Panc1 (cell line): ENCODE measurements around the gene LILRB1. TPM values are rescaled to one million over a fixed set of nuclear protein-coding genes. Genes with fewer than 3 reads are reported as not detected.

ENCODE experiments used
- ATAC-seq: fragments of 200-7000 bp; cut with Tn5 transposase; 2 replicates; pipeline ENCODE4 v1.9.1; 2020; ENCODE audit warnings: mild to moderate bottlenecking, moderate library complexity
- BruUV-seq: library from RNA; stranded (reverse); fragments of 400-500 nt; replicated peaks from 2 replicates; lab custom pipeline; 2021; lab: Mats Ljungman, UMichigan
- CTCF ChIA-PET: fragments of 300-600 bp; sonication (Branson Sonifier 250); formaldehyde crosslinking; loops from one replicate; lab custom pipeline; 2022; ENCODE audit warnings: antibody characterized with exemption; lab: Charles Lee
- POLR2A ChIA-PET: fragments of 300-600 bp; sonication (Branson Sonifier 250); formaldehyde crosslinking; loops from one replicate; lab custom pipeline; 2022; ENCODE audit warnings: antibody characterized with exemption; lab: Charles Lee
- DNase-seq: peaks from one replicate; pipeline ENCODE4 v3.0.0-alpha.2; 2010; ENCODE audit warnings: low read depth, low spot score
- H3K27ac ChIP-seq: 2 replicates; pipeline ENCODE4 v1.5.1; 2011; ENCODE audit warnings: mild to moderate bottlenecking, low read length, inconsistent platforms
- H3K27me3 ChIP-seq: fragments of 200-500 bp; sonication (Bioruptor generic); 2 replicates; pipeline ENCODE4 v1.6.0; 2014; ENCODE audit warnings: low read length, inconsistent platforms; ENCODE audit not compliant: control insufficient read depth, insufficient read depth
- H3K36me3 ChIP-seq: fragments of 200-500 bp; sonication (Bioruptor generic); 2 replicates; pipeline ENCODE4 v1.5.1; 2014; ENCODE audit warnings: inconsistent platforms, mild to moderate bottlenecking, low read length, moderate library complexity; ENCODE audit not compliant: control insufficient read depth, insufficient read depth
- H3K4me1 ChIP-seq: 2 replicates; pipeline ENCODE4 v1.5.1; 2011; ENCODE audit warnings: inconsistent platforms, mild to moderate bottlenecking, low read length, moderate library complexity; ENCODE audit not compliant: control insufficient read depth, insufficient read depth
- H3K4me3 ChIP-seq, 2 experiments: 2 replicates each; pipeline ENCODE4 v1.5.1; 2011 to 2012; ENCODE audit warnings: low read depth in 2 of 2, low read length in 2 of 2, mild to moderate bottlenecking in 2 of 2, inconsistent platforms in 1 of 2, moderate library complexity in 1 of 2
- H3K9me3 ChIP-seq: fragments of 200-500 bp; sonication (Bioruptor generic); 2 replicates; pipeline ENCODE4 v1.5.1; 2014; ENCODE audit warnings: low read depth, mild to moderate bottlenecking, inconsistent platforms, low read length, moderate library complexity; ENCODE audit not compliant: control insufficient read depth, insufficient read depth
- CTCF ChIP-seq: fragments of 450-650 bp; IDR thresholded peaks from 2 replicates; pipeline ENCODE4 v1.5.1; 2017; ENCODE audit warnings: mild to moderate bottlenecking
- POLR2AphosphoS5 ChIP-seq: IDR thresholded peaks from 2 replicates; pipeline ENCODE4 v1.6.1; 2012; ENCODE audit warnings: mild to moderate bottlenecking, low read depth, low read length, moderate library complexity
- SIN3A ChIP-seq: IDR thresholded peaks from 2 replicates; pipeline ENCODE4 v1.6.1; 2012; ENCODE audit warnings: low read depth, mild to moderate bottlenecking, low read length, moderate library complexity, borderline replicate concordance; ENCODE audit not compliant: insufficient read depth
- TCF7L2 ChIP-seq: IDR thresholded peaks from 2 replicates; pipeline ENCODE4 v1.6.1; 2011; ENCODE audit warnings: mild to moderate bottlenecking, low read depth, low read length, inconsistent platforms
- in situ Hi-C: cut with HindIII; loops from 2 replicates; pipeline ENCODE4 v1.10.0; 2016; ENCODE audit warnings: low sequenced_read_pairs, low pct_unique_long_range_greater_than_20kb
- intact Hi-C: fragments of 100-400 bp; cut with micrococcal nuclease; formaldehyde crosslinking; loops from one replicate; pipeline ENCODE4 v1.10.0; 2022; ENCODE audit not compliant: unreplicated experiment
- total RNA-seq: library from RNA; stranded (reverse); gene quantifications from one replicate; pipeline ENCODE4 v1.2.1, GENCODE V29; 2021; ENCODE audit not compliant: unreplicated experiment
- TF ChIP-seq, protein P1 (sequence below), 2 experiments: IDR thresholded peaks; 2 replicates each; pipeline ENCODE4 v1.6.1; 2011 to 2012; ENCODE audit warnings: low read depth in 2 of 2, control low read depth in 1 of 2, low read length in 1 of 2, mild to moderate bottlenecking in 1 of 2, moderate library complexity in 1 of 2; ENCODE audit not compliant: insufficient read depth in 1 of 2

The LILRB1 gene
- total RNA-seq, 1 experiment from 2014 or later: 0.08 TPM

DNA sequence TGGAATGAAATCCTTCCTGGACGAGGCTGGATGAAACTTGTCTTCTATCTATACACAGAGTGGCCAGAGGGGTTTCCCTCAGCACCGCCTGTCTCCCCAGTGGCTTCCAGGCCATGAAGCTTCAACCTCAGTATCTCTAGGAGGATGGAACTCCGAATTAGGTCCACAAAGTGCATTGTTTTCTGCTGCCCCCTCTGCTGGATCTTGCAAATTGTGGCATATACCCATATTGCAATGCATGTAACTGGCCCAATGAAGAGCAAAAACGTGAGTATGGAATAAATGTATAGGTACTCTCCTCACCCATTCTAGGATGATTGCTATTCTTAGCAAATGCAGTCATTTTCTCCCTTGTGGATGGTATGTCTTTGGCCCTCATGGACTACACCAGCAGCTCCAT is 17.8 kb downstream of the LILRB1 start:
- intact Hi-C loops: no loop called here
- no TSS peak for BruUV-seq
- DNase-seq: no peak

DNA sequence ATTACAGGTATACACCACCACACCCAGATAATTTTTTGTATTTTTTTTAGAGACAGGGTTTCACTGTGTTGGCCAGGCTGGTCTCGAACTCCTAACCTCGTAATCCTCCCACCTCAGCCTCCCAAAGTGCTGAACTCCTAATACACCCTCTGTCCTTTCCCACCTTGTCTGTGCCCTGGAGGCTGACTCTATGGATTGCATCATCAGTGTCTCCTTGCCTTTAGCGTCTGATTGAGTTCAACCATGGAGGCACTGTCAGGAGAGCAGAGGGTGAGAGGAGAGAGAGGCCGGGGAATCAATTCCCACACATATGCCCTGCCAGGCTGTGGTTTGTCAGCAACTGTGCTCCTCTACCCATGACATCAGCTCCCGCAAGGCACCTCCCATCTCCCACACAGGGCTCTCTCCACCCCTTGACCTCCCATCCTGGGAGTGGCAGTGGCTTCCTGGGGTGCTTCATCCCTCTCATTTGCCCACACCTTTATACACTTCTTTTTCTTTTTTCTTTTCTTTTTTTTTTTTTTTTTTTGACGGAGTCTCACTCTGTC is 19.9 kb downstream of the LILRB1 start:
- peaks cover 14% of the 10 kb centered on the region for H3K27me3 ChIP-seq
- no TSS peak for BruUV-seq
- in situ Hi-C loops (no loop called here), intact Hi-C loops (no loop called here)
- CTCF ChIA-PET: interaction anchor here (0.6 kb wide), 1 partner anchor 171 kb away, joined by 18 read pairs; no protein-coding TSS in a partner anchor
- TF ChIP-seq CTCF: no peak
- TF ChIP-seq TCF7L2: no peak
- TF ChIP-seq, protein P1, sequence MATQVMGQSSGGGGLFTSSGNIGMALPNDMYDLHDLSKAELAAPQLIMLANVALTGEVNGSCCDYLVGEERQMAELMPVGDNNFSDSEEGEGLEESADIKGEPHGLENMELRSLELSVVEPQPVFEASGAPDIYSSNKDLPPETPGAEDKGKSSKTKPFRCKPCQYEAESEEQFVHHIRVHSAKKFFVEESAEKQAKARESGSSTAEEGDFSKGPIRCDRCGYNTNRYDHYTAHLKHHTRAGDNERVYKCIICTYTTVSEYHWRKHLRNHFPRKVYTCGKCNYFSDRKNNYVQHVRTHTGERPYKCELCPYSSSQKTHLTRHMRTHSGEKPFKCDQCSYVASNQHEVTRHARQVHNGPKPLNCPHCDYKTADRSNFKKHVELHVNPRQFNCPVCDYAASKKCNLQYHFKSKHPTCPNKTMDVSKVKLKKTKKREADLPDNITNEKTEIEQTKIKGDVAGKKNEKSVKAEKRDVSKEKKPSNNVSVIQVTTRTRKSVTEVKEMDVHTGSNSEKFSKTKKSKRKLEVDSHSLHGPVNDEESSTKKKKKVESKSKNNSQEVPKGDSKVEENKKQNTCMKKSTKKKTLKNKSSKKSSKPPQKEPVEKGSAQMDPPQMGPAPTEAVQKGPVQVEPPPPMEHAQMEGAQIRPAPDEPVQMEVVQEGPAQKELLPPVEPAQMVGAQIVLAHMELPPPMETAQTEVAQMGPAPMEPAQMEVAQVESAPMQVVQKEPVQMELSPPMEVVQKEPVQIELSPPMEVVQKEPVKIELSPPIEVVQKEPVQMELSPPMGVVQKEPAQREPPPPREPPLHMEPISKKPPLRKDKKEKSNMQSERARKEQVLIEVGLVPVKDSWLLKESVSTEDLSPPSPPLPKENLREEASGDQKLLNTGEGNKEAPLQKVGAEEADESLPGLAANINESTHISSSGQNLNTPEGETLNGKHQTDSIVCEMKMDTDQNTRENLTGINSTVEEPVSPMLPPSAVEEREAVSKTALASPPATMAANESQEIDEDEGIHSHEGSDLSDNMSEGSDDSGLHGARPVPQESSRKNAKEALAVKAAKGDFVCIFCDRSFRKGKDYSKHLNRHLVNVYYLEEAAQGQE (IDR thresholded peaks at IDR 0.05; ENCODE audit: insufficient read depth in 1 of 2, low read depth in 2 of 2, low read length in 1 of 2): no peak
- no peak for TF ChIP-seq POLR2AphosphoS5
- no peak for TF ChIP-seq SIN3A
- DNase-seq (no peak), ATAC-seq (no peak)
- H3K27ac ChIP-seq: no peak overlapping the region
- POLR2A ChIA-PET: no interaction called here
- no peaks in the 10 kb centered on the region for H3K9me3 ChIP-seq
- H3K36me3 ChIP-seq: no peaks in the 10 kb centered on the region
- no peaks in the 10 kb centered on the region for H3K4me1 ChIP-seq
- no peak overlapping the region for H3K4me3 ChIP-seq

More for the DNA sequence above, 17.8 kb downstream of the LILRB1 start:
- ATAC-seq: no peak
- peaks cover 13% of the 10 kb centered on the region for H3K27me3 ChIP-seq
- H3K4me1 ChIP-seq: no peaks in the 10 kb centered on the region
- H3K9me3 ChIP-seq: no peaks in the 10 kb centered on the region
- no peaks in the 10 kb centered on the region for H3K36me3 ChIP-seq
- POLR2A ChIA-PET: no interaction called here
- TF ChIP-seq CTCF (peak; percentile 18; the same call in 1 of the 2 replicates), SIN3A (no peak)
- CTCF ChIA-PET: no interaction called here
- H3K4me3 ChIP-seq: no peak overlapping the region
- no peak overlapping the region for H3K27ac ChIP-seq
- in situ Hi-C loops: no loop called here
